Measurements from ENCODE around the gene OSBPL10.
"Not testable (repeated sequence)": the region's sequence is repeated elsewhere in the genome, so short reads cannot be mapped to it uniquely, and the experiment has no call there.

Gene OSBPL10

GRCh38 chr3:31693346-31693745 lies 287.7 kb downstream of the OSBPL10 start:
- DNase-seq: no peak

GRCh38 chr3:31692751-31693150 lies 288.3 kb downstream of the OSBPL10 start:
- DNase-seq: no peak

DNA sequence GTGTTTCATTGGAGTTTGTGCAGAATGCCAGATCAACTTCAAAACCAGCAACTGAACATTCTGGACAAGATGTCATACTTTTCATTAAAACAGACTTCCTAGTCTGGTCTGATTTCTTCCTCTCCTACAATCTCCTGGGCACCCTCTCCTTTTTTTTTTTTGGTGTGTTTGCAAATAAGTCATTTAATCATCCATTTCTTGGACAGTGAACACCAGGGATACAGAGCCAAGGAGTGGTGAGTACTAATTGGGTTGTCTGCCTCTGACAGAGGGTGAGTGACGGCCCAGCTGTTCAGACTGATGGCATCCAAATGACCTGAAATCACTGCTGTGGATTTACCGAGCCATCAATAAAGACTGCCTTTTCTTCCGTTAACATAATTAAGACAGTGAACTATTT lies 290.3 kb downstream of the OSBPL10 start:
- no peak for DNase-seq

DNA sequence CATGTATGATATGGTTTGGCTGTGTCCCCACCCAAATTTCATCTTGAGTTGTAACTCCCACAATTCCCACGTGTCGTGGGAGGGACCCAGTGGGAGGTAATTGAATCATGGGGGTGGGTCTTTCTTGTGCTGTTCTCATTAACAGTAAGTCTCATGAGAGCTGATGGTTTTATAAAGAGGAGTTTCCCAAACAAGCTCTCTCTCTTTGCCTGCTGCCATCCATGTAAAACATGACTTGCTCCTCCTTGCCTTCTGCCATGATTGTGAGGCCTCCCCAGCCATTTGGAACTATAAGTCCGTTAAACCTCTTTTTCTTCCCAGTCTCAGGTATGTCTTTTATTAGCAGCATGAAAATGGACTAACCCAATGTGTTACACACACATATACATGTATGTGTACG lies 291.5 kb downstream of the OSBPL10 start:
- not testable (repeated sequence) for DNase-seq

- DNase-seq: no peak
Observed at GRCh38 chr3:31688984-31689383, 292.1 kb downstream of the OSBPL10 start.

- no peak for DNase-seq
Observed at GRCh38 chr3:31687020-31687802, 293.9 kb downstream of the OSBPL10 start.

GRCh38 chr3:31680072-31680870 lies 300.8 kb downstream of the OSBPL10 start:
- DNase-seq: no peak

- no peak for DNase-seq
Observed at GRCh38 chr3:31676556-31676955, 304.5 kb downstream of the OSBPL10 start.

GRCh38 chr3:31673950-31674349 lies 307.1 kb downstream of the OSBPL10 start:
- no peak for DNase-seq

DNA sequence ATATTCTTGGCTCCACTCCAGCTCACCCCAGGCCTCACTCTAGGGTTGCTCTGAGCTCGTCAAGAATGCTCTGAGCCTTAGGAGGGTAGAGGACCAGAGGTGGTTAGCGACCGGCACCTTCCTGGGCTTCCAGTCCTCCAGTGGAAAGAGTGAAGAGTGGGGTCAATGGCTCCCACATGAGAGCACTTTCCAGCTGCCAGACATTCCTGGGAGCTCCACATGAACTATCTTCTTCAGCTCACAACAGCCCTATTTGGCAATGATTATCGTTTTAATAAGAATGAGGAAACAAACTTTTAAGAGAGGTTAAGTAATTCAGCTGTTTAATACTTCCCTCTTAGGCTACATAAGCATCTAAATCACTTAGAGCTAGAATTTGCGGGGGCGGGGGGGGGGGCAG lies 309.1 kb downstream of the OSBPL10 start:
- no peak for DNase-seq

DNA sequence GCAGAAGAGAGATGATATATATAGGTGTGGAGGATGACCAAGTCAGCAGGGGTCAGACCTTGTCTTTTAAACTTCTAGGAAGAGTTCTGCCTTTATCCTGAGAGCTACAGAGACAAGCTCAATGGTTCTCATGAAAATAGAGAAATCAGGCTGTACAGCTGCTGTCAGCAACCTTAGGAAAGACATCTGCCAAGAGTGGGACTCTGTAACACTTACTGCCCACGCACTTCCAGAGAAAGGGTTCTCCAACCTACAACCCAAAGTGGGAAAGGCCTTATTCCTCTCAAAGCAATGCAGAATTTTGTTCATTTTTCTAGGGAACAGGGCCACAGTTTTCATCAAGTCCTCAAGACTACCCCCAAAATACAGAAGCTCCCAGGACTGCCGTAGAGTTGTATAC lies 309.6 kb downstream of the OSBPL10 start:
- DNase-seq: no peak

- DNase-seq: no peak
Observed at GRCh38 chr3:31670722-31671121, 310.3 kb downstream of the OSBPL10 start.

GRCh38 chr3:31670136-31670535 lies 310.9 kb downstream of the OSBPL10 start:
- no peak for DNase-seq

DNA sequence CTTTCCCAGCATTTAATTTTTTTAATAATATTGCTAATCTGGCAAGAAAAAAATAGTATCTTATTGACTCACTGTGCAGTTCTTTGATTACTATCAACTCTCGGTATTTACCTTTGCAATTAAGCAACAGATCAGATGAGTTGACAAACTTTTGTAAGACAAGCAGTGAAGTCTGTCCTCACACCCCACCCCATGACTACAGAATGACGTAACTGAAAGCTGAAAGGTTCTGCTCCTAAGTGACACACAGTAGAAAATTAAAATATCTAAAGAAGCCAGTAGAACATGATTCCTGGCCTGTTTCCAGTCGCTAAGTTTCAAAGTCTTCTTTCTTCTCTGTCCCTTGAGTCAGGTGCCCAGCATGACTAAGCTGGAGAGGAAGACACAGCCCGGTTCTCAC lies 312.8 kb downstream of the OSBPL10 start:
- DNase-seq: no peak

- DNase-seq: no peak
Observed at GRCh38 chr3:31667582-31667981, 313.5 kb downstream of the OSBPL10 start.

DNA sequence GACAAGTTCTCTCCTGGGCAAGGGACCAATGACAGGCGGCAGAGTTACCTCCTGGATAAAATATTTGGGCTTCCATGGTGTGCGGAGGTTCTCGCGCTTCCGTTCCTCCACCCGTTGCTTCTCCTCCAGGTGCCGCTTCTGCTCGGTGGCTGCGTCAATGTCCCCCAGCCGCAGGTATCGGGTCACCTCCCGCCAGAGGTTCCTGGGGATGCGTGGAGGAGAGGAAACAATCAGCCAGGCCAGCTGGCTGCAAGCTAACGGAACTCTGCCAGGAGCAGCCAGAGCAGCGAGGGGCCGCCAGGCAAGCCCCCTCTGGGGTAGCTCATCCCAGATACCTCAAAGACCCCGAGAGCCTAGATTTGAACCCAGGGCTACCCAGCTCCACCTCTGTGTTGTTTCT lies 317.0 kb downstream of the OSBPL10 start:
- DNase-seq: no peak

DNA sequence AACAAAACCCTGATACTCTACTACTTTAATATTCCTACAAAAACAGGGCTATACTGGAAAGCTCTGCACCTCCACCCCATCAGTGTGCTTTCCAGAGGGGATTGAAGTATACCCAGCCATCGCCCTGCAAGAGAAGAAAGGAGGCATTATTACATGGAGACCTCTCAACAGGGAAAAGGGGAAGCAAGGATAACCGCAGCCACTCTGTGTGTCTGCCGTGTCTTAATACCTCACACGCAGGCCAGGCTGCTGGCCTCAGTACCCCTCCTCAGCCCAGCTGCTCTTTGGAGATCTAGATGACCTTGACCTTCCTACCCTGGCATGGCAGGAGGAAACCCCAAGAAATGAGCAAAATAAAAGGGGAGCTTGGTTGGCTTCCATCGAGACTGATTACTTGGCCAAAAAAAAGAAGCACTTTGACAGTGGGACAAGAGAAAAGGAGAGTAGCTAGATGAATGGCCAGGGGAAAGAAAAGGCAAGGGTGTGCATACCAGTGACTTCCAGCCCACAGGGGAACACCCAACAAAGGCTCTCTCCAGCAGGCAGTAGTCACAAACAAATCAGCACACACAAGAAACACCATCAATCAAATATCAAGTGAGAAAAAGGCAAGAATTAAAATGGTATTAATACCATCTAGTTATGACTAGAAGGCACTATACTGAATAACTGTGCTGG lies 318.9 kb downstream of the OSBPL10 start:
- DNase-seq: no peak

DNA sequence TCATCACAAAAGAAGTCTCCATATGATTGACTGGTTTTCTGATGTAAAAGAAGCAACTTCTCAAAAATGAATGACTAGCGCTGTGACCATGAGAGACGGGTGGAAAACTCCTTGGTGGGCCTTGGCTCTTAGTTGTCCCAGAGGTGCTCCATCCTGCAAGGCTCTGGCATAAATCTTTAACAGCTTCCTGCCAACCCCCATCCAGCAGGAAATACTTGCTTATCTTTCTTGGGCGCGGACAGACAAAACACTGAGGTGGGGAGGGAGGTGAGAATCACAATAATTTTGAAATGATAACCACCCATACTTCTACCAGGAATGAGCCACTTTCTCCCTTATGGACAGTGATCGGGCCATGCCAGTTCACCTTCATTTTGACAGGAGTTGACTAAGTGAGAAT lies 319.8 kb downstream of the OSBPL10 start:
- no peak for DNase-seq

DNA sequence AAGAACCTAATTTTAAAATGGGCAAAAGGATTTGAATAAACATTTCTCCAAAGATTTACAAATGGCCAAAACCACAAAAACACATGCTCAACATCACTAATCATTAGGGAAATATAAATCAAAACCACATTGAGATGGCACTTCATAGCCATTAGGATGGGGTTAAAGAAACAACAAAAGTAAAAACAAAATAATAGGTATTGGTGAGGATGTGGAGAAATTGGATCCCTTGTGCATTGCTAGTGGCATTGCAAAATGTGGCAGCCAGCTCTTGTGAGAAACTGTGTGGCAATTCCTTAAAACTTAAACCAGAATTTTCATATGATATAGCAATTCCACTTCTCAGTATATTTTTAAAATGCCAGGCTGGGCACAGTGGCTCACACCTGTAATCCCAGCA lies 321.8 kb downstream of the OSBPL10 start:
- DNase-seq: no peak

GRCh38 chr3:31654998-31655397 lies 326.1 kb downstream of the OSBPL10 start:
- no peak for DNase-seq

GRCh38 chr3:31653464-31653863 lies 327.6 kb downstream of the OSBPL10 start:
- DNase-seq: no peak

GRCh38 chr3:31652296-31652695 lies 328.8 kb downstream of the OSBPL10 start:
- DNase-seq: no peak

DNA sequence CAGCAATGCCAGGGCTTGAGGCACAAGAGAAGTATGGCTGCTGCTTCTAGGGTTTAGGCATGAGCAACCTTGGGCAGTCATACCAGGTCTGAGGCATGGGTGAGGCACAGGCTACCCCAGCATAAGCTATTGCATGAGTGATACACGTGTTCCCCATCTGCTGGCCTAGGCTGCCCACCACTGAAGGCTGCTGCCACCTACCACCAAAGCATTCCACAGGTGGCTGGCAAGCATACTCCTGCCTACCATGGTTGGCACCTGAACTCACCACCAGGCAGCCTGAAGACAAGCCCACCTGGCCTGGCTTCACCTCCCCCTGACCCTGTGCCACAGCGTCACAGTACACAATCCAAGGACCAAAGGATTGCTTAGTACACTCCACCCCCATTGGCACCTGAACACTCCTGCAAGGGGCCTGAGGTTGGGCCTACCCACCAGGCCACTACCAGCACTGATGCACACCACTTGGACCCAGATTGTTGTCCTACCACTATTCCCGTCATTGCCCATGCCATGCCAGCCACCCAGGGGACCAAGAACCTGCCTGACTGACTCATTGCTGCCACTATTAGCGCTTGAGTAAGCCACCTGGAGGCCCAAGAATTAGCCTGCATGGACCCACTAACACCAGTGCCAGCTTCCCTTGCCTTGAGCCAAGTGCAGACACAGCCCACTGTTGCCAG lies 332.6 kb downstream of the OSBPL10 start:
- no peak for DNase-seq

Data from activated CD4-positive, alpha-beta T cell treated with anti-CD3 and anti-CD28 coated beads, Interleukin-2, amount 50 U/mL, for 4 hours (primary cell).